HEK293T (cell line): ENCODE measurements around the gene TAL1.

ENCODE experiments used
- BHLHE40 ChIP-seq: fragments of 450-650 bp; IDR thresholded peaks from 2 replicates; pipeline ENCODE4 v1.6.1; 2016; ENCODE audit warnings: mild to moderate bottlenecking, moderate library complexity, borderline replicate concordance
- ELF4 ChIP-seq: fragments of 450-650 bp; IDR thresholded peaks from 2 replicates; pipeline ENCODE4 v1.6.1; 2017; ENCODE audit warnings: antibody characterized with exemption
- FOXK2 ChIP-seq: fragments of 450-650 bp; IDR thresholded peaks from 2 replicates; pipeline ENCODE4 v1.6.1; 2016; ENCODE audit warnings: mild to moderate bottlenecking
- FOXM1 ChIP-seq: fragments of 450-650 bp; IDR thresholded peaks from 2 replicates; pipeline ENCODE4 v1.6.1; 2017; ENCODE audit warnings: mild to moderate bottlenecking, borderline replicate concordance
- NFRKB ChIP-seq: fragments of 450-650 bp; IDR thresholded peaks from 2 replicates; pipeline ENCODE4 v1.6.1; 2016; ENCODE audit warnings: mild to moderate bottlenecking, moderate library complexity
- PKNOX1 ChIP-seq: fragments of 450-650 bp; IDR thresholded peaks from 2 replicates; pipeline ENCODE4 v1.6.1; 2016
- SUZ12 ChIP-seq: fragments of 450-650 bp; IDR thresholded peaks from 2 replicates; pipeline ENCODE4 v1.6.1; 2016; ENCODE audit warnings: mild to moderate bottlenecking

GRCh38 chr1:47216278-47217059 lies 15.6 kb downstream of the TAL1 start:
- TF ChIP-seq SUZ12 = no peak
- TF ChIP-seq NFRKB = no peak
- TF ChIP-seq FOXM1 = no peak
- TF ChIP-seq BHLHE40 = no peak
- no peak for TF ChIP-seq PKNOX1
- TF ChIP-seq ELF4 = no peak
- no peak for TF ChIP-seq FOXK2
